RCC 7860 (cell line): Measurements from ENCODE around the gene RBMS3.
"Not testable (repeated sequence)": the region's sequence is repeated elsewhere in the genome, so short reads cannot be mapped to it uniquely, and the experiment has no call there.

ENCODE experiments used
- DNase-seq: peaks from one replicate; pipeline ENCODE4 v3.0.0-alpha.2; 2015; ENCODE audit warnings: low spot score
- FAIRE-seq: peaks from 2 replicates; lab custom pipeline; 2012; peaks lifted over from hg19 to GRCh38; lab: Jason Lieb, UNC

RBMS3 gene

DNA sequence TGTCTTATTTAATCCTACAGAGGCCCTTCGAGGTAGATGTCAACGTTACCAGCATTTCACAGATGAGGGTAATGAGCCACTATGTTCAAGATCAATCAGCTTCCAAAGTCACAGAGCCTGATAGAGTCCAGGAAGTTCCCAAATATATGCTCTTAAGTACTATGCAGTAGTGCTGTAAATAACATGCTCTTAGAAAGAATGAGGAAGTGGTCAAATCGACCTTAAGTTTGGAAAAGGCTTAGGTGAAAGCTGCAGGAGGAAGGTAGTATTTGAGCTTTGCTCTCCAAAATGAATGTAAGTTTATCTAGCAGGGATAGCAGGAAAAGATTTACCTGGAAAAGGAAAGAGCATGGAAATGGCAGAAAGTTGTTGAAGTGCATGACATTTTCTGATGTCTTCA, 234.0 kb downstream of the RBMS3 start:
- FAIRE-seq: no peak
- peak; percentile 6 for DNase-seq

DNA sequence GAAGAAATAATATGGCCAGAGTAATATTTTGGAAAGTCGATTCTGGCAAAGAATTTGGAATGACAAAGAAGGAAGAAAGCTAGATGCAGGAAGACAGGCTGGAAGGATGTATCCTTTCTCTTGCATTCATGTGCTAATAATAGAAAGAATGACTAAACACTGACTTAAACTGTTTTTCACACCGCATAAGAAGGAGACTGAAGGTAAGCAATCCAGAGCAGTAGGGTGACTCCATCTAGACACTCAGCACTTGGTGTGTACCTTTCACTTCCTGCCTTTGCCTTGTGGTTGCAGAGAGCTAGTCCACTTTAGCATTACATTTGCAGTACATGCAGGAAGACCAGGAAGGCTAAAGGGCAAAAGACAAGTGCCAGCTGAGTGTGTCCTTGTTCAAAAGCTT, 234.6 kb downstream of the RBMS3 start:
- peak; percentile 86 for DNase-seq
- FAIRE-seq: peak; percentile 87

DNA sequence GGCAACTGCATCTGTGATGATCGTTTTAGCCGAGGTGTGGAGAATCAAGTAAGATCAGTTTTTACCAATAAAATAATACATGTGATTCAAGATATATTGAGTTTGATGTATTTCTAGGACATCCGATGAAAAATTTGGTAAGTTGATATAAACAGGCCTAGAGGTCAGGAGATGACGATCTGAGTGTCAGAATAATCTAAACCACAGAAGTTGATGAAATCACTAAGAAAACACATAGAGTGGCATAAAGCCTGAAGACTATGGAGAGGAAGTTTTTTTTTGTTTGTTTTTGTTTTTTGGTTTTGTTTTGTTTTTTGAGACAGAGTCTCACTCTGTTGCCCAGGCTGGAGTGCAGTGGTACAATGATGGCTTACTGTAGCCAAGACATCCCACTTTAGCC, 235.3 kb downstream of the RBMS3 start:
- no peak for DNase-seq
- no peak for FAIRE-seq

DNA sequence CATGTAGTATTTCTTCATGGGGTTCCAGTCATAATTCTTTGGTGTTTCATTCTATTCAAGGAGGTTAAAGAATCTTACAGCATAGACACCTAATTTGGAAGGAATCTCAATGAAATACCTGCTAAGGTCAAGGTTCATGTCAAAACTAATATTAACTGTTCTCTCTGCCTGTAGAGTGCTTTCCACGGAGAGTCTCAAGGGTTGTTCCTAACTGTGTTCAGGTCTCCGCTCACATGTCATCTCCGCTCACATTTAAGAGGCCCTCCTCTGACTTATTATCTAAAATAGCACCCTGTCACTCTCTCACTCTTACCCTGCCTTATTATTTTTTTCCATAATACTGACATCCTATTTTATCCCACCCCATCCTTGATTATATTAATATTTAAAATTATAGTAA, 239.9 kb downstream of the RBMS3 start:
- FAIRE-seq (no peak), DNase-seq (no peak)

DNA sequence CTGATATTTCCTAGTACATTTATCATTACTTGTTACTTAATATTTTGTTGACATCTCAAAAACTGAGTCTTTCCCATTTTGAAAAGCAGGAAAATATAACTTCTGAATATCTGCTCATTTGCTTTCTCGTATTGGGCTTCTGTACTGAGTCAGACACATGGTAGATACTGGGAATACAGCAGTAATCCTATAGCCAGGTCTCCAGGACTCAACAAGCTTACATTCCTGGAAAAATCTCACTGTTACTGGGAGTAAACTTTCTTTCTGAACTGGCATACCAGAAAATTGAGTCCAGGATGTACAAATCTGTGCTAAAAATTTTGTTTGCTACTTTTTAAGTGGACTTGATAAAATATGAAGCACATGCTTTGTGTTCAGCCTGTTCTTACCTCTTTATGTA, 240.4 kb downstream of the RBMS3 start:
- FAIRE-seq (no peak), DNase-seq (no peak)

DNA sequence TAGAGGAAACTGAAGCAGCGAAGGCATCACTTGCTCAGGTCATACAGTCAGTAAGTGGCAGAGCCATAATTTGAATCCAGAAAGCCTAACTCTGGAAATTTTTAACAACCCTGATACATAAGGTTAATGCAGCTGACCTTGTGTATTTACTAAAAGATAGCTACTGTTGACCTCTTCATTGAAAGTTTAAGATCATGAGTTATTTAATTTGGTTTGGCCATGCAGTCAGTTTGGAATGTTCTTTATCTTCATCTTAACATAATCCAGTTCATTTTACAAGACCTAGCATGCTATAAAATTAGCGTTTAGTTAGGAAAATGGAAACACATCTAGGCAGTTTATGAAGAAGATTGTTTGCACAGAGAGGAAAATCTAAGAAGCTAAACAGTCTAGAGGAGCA, 240.9 kb downstream of the RBMS3 start:
- DNase-seq (no peak), FAIRE-seq (no peak)

DNA sequence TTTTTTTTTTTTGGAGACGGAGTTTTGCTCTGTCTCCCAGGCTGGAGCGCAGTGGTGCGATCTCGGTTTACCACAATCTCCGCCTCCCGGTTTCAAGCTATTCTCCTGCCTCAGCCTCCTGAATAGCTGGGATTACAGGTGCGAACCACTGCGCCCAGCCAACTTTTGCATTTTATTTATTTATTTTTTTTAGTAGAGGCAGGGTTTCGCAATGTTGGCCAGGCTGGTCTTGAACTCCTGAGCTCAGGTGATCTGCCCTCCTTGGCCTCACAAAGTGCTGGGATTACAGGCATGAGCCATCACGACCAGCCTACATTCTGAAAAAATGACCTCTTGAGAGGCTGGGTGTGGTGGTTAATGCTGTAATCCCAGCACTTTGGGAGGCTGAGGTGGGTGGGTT, 243.6 kb downstream of the RBMS3 start:
- not testable (repeated sequence) for FAIRE-seq, DNase-seq

DNA sequence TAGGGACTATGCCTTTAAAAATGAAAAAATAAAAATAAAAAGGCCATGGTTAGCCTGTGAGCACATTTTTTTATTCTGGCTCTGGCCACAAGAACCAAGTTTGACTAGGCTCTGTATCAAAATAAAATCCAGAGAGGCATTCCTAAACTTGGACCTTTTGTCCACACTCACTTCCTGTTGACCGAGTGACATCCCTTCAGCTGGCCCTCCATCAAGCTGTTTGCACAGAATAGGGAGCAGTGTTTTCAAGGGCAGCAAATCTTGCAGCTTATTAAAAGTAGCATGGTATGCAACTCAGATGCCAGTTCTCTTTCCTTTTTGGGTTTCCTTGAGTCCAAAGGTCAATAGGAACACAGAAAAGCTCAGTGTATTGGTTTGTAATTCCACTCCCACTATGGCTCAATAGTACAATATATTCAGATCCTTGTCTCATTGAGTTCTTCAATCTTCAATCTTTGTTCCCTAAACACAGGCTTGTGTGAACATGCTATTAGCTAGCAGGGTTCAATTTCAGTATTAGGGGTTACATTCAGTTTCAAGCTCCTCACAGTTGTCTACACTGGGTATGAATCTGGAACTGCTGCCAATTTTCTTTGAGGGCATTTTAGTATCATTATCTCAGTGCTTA, 244.5 kb downstream of the RBMS3 start:
- DNase-seq (no peak), FAIRE-seq (no peak)

DNA sequence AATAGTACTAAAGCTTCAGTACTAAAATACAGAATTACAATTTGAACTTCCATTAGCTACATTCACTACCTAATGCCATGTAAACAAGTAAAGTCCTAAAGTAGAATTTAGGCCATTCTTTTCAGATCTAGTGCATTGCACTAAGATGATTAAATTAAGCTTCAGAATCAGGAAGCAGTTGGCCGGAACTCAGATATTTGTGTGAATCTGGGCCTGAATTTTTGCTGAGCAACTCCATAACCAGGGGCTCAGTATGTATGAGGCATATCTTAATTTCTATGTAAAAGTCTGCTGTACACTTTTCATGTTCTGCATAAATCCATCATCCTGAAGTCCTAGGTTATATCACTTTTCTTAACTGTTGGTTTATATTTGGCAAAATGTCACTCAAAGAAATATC, 246.4 kb downstream of the RBMS3 start:
- FAIRE-seq: no peak
- DNase-seq: no peak

DNA sequence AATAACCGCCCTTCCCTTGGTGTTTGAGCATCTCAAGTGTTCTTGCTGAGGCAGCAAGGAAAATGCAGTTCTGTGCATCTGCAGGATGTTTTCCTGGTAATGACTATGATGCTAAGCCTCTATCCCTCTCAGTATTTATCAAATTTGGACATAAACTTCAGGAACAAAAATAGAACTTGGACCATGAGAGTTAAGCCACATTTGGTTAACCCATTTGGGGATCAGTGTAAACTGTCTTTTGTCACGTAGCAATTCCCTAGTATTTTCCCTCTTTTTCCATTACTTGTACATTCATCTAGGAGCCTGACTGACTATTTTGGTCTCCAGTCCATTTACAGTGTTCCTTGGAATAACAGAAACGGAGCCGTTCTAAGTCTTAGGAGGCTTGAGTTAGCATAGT, 250.8 kb downstream of the RBMS3 start:
- DNase-seq (no peak), FAIRE-seq (no peak)

DNA sequence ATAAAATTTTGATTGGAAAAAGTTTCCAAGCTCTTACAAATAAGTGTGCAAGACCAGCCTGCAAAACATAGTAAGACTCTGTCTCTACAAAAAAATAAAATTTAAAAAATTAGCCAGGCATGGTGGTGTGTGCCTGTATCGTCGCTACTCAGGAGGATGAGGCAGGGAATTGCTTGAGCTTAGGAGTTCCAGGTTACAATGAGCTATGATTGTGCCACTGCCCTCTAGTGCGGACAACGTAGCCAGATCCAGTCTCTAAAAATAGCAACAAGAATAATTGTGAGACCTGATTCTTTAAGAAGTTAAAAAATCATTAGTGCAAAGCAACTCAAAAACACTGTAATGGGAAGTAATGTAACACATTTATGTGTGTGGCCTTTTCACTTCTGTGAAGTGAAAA, 251.6 kb downstream of the RBMS3 start:
- no peak for FAIRE-seq
- no peak for DNase-seq

DNA sequence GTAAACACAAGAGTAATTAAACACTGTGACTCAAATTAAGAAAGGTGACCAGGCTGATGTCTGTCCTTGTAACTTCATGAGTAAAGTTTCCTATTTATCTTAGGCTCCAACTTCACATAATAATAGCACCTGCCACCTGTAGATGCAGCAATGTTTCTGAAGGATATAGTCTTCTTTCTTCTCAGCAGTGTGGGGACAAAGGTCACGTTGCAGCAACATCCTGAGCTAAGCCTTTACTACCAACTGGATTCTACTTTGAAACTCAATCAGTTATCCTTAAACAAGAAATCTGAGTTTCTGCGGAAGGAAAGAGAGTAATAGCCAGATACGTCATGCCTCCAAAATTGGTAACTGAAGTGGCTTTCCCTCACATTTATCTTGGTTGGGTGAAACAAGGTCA, 253.1 kb downstream of the RBMS3 start:
- DNase-seq (no peak), FAIRE-seq (no peak)

DNA sequence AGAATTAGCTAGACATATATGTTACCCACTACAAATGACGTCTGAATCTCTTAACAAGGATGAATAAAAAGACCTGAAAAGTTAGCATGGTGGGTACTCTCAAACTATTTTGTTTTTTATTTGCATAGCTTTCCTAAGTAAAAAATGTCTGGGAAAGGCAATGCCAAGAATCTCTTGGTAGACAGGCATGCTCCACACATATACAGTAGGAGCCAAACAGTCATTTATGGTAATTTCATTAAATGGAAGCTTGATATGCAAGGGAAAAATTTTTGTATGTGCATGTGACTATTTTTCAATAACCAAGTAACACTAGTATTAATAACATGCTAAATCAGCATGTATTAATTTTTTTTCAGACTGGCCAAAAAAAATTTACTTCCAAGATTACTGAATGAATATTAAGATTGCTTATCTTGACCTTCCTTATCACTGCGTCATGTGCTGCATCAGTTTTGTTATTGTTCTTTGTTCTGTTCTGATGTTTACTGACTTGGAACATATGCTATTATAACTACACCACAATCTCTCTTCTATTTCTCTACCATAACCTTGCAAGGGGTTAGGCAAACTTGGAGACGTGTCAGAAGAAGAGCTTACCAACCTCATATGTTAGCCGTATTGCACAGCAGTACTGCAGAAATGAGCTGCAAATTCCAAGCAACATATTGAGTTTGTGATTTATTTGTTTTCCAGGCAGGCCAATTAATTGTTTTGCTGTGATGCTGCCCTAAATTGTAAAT, 255.3 kb downstream of the RBMS3 start:
- FAIRE-seq (no peak), DNase-seq (no peak)

DNA sequence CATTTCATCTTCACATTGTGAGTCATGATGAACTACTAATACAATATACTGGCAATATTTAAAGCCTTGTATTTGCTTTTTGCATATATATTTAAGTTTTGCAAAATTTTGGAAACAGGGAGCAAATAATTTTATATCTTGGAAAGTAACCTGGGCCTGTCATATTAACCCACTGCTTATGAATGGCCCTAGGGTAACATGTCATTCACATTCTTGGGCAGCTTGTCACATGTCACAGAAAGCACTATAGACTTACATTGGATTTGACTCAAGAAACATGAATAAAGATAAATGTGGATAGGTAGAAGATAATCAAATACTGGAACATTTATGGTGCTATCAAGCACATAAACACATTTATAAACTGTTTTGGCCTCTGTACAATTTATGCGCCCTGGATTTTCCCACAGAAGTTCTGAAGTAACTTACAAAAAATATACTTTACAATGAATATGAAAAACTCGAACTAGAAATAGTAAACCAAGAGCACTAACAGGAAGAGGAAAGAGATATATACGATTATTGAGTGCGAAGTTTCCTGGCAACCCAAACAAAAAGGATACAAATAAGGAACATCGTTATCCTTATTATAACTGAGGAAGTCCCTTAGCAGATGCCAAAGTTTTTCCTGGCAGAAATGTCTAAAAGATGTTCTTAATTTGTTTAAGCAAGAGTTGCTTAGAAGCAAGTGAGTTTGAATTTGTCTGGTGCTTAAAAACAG, 257.2 kb downstream of the RBMS3 start:
- no peak for DNase-seq
- no peak for FAIRE-seq

DNA sequence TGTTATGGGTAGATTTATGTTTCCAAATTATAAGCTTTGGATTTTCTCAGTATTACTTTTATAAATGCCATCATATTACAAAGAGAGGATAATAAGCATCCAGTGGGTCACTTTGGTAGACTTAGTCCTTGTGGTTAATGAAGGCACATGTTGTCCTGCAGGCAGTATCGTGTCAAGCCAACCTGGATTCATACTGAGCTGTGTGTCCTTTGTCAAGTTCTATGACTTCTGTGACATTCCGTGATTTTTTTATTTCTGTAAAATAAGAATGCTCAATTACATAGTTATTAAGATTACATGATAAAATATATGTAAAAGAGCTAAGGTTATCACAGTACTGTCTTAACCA, 257.7 kb downstream of the RBMS3 start:
- FAIRE-seq: no peak

DNA sequence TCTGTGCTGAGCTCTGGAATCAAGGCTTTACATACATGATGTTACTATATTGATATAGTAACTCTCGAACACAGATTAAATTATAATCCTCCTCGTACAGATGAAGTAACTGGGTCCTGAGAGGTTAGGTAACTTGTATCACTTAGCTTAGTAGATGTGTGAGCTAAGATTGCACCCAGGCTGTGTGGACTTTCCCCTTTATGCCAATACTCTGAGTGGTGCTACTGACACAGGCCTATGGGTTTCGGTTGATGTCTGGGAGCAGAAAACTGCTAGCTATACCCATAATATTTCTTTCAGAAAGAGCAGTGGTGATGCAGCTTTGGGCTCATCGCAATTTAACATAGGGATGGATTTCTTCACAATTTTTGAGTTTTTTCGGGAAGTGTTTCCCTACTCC, 259.7 kb downstream of the RBMS3 start:
- DNase-seq (no peak), FAIRE-seq (no peak)

More for the DNA sequence above, 257.7 kb downstream of the RBMS3 start:
- no peak for DNase-seq

DNA sequence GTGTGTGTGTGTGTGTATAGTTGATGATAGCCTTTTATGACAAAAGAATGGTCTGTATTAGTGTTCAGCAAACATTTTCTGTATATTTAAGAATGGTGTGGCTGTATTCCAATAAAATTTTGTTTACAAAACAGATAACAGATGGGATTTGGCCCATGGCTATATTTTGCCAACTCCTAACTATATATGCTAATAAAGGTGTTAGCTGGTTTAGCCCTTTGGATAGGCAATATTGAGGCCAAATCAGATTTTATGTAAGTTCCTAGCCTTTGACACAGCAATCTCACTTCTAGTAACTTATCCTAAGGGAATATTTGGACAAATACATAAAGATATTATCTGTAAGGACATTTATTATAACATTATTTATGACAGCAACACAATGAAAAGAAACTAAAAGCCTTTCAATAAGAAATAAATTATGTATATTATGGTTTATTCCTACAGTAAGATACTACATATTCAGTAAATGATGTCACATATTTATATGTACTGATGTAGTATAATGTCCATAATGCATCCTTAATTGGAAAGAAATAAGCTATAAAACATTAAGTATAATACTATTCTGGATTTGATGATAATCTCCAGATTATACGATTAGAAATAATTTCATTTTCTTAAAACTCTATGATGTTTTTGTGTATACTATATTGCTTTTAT, 264.0 kb downstream of the RBMS3 start:
- FAIRE-seq (peak; percentile 10), DNase-seq (no peak)

DNA sequence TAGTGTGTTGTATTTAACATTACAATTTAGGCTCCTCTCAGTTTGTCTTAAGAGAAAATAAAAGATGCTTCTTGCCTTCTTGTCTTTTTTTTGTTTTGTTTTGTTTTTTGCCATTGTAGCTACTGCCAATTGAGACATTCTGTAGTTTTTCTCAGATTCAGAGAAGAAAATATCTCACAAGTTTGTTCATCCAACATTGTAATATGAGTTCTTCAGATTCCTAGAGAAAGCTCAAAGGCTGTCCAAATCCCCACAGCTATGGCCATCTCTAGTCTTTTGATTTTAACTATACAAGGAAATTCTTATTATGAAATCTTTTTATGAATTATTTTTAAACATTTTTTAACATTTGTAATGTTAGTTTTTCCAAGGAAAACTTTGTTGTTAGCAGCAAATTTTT, 264.7 kb downstream of the RBMS3 start:
- no peak for FAIRE-seq
- no peak for DNase-seq

DNA sequence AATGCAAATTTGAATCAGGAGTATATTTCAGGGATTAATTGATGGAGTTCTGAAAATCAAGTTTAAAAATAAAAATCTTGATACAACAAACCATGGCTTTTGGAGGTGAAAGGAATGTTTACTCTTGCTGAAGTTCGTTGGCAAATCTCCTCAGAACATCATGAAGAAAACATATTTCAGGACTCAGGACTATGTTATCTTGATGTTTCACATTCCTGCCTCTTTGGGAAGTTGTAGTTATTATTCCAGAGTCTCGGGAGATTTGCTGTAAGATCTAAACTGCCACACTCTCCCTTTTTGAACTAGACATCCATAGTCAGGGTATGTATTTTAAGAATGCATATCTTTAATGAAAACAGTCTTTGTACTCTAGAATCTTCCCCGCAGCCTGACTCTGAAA, 271.2 kb downstream of the RBMS3 start:
- no peak for FAIRE-seq
- no peak for DNase-seq

DNA sequence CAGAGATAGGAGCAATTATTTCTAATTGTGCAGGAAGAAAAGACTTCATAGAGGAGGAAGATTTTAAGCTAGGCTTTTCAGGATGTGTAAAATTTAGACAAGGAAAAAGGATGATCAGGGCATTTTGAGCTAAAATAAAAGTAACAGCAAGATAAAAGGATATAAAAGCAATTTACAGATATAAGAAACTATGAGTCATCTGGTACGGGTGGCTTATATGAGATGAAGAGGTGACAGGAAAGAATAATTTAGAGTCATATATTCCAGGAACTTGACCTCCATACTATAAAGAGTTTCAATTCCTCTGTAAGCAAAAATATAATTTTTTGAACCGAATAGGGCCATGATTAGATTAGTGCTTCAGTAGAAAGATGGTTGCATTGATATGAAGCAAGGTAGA, 273.7 kb downstream of the RBMS3 start:
- DNase-seq (no peak), FAIRE-seq (no peak)

DNA sequence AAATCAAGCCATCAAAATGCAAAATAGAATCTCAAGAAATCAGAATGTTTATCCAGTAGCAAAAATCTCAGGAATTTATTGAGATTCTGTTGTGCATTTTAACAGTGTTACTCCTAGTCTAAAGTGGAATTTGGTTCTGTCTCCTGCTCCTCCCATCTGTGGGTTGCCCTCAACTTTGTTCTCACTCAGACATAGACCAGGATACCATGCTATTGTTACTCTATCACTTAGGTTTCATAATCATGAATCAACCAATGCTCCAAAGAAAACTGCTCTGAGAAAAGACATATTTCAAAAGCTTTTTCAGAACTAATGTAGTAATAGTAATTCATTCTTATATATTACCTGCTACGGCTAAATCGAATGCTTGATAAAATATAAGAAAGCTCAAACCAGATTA, 274.7 kb downstream of the RBMS3 start:
- no peak for DNase-seq
- no peak for FAIRE-seq

DNA sequence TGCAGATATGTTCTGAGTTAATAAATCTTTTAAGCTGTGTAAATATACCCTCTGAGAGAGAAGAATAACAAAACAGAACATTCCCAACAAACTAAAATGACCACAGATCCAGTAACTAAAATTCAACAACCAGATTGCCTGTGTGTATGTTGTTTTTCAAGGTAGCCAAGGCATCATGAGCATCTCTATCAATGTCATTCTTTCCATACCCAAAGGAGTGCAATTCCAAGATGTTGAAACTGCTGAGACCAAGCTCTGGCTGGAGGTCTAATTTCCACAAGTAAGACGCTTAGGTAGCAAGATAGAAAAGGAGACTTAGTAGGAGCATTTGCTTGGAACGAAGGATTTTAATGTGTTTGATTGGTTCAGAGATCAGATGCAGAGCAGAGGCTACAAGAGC, 276.3 kb downstream of the RBMS3 start:
- FAIRE-seq (no peak), DNase-seq (no peak)
